Dermis microvascular lymphatic vessel endothelial cell (primary cell): ENCODE results near the gene RYR2. TPM values are rescaled to one million over a fixed set of nuclear protein-coding genes. Genes with fewer than 3 reads are reported as not detected.

Experiments
- DNase-seq, 2 donors: peaks; one replicate each; pipeline versions ENCODE4 v3.0.0 to v3.0.0-alpha.2; 2010; ENCODE audit warnings: low read depth in 2 of 2
- total RNA-seq: library from RNA; depleted of rRNA; stranded (reverse); fragments of >200 nt; gene quantifications from 2 replicates; pipeline ENCODE4 v1.2.1, GENCODE V29; 2014

RYR2 gene
- total RNA-seq, 1 donor from 2014 or later: 0.26 TPM

DNA sequence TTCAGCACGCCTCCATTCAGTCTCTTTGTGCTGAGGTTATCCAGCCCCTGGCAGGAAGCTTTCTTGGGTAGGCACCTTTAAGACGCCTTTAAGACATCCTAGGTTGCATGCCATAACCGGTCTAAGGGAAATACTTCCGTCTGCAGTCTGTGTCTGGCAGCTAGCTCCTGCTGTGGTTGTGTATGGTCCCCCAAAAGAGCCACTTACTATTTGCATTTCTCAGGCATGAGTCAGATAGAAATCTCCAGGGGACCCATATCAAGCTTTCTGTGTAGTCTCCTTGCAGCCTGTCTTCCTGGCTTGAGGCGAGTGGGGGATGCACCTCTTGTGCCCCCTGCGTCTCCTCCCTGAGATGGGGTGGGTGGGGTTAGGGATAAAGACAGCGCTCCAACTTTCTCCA, 10.0 kb upstream of the RYR2 start:
- DNase-seq: no peak

DNA sequence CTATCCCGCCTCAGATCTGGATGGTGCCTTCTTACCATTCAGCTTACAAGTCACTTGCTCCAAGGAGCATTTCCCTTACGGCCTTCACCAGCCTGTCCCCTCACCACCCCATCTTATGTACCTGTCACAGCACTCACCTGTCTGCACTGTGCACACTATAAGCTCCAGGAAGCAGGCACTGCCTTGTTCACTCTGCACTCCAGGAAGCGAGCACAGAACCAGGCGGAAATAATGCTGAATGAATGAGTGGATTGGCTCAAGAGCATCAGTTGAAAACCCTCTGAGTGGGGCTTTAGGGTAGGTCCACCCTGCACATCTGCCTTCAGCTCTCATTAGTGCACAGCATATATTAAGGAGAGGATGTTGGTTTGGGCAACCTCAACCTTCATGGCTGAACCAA, 8.9 kb upstream of the RYR2 start:
- no peak for DNase-seq

DNA sequence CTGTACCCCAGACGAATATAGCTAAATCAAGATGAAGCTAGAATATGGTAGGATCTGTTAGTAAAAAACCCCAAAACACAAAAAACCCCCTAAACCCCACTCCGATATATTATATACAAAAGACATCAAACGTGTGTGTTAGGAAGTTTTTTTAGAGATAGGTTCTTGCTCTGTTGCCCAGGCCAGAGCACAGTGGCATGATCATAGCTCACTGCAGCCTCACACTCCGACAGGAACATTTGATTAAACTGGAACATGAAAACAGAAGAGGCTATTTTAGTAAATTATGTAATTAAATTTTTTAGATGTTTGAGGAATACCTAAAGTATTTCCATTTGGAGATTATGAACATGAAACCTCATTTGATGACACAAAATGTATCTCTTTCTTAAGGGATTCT, 8.2 kb upstream of the RYR2 start:
- DNase-seq: no peak

DNA sequence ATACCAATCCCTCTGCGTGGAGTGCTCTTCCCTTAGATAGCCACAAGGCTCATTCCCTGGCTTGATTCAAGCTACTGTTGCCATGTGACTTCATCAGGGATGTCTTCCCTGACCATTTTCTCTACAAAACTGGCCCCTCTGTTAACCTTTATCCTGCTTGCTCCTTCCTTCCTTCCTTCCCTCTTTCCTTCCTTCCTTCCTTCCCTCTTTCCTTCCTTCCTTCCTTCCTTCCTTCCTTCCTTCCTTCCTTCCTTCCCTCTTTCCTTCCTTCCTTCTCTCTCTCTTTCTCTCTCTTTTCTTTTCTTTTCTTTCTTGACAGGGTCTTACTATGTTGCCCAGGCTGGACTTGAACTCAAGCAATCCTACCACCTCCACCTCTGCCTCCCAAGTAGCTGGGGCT, 6.2 kb upstream of the RYR2 start:
- DNase-seq: no peak

DNA sequence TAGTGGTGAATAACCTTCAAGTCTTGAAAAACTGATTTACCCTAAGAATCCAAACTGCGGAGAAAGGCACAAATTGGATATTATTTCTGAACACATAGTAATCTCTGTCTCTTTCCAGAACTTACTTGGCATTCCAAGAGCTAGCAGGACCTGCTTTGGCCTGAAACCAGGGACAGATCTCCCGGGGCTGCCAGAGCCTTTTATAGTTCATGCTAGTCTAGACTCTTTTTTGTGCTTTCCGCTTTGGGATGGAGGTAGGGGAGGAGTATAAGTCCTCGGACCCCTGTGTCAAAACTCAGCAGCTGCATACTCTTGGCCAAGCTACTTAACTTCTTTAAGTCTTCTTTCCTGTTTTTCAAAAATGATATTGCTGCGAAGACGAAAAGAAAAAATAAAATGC, 3.8 kb upstream of the RYR2 start:
- DNase-seq: no peak

DNA sequence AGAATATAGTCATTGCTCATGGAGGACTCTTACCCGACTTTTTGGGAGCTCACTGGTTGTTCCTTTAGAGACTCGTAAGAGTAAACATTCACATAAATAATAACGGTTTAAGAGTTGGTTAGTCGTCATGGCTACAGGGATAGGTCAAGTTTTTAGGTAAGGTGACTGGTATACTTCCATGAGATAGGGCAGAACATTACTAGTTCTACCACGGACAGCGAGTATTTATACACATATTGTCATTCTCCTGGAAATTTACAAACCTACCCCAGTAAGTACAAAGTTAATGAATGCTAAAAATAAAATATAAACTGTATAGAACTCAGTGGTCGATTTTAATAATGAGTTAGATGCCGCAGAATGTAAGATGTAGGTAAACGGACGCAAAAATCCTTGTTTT, 1.2 kb upstream of the RYR2 start:
- no peak for DNase-seq

DNA sequence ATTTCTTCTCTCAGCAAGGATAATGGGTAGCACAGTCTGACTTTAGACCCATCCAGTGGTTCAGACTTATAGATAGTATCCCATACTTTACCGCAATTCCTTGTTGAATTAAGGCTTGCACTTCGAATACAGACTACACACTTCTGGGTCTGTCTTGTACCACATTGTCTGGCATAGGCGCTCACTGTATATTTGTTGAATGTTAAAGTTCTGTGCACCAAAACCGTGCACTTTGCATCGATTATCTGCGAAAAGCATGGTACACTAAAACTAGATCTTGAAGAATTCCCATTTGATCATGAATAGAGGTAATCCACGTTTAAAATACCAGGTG, 556 bp upstream of the RYR2 start:
- no peak for DNase-seq

DNA sequence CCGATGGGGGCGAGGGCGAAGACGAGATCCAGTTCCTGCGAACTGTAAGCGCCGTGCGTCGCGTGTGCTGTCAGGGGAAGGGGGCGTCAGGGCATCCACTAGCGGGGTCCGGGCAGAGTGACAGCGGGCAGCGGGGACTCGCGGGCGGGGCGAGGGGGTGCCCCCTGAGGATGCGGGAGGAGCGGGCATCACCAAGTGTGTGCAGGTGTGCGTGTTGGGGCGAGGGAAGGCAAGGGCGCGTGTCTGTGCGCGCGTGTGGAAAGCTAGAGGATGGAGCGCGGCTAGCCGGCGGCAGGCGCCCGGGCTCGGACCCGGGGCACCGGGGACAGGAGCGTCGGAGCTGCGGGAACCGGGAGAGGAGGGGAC, 525 bp downstream of the RYR2 start:
- no peak for DNase-seq

DNA sequence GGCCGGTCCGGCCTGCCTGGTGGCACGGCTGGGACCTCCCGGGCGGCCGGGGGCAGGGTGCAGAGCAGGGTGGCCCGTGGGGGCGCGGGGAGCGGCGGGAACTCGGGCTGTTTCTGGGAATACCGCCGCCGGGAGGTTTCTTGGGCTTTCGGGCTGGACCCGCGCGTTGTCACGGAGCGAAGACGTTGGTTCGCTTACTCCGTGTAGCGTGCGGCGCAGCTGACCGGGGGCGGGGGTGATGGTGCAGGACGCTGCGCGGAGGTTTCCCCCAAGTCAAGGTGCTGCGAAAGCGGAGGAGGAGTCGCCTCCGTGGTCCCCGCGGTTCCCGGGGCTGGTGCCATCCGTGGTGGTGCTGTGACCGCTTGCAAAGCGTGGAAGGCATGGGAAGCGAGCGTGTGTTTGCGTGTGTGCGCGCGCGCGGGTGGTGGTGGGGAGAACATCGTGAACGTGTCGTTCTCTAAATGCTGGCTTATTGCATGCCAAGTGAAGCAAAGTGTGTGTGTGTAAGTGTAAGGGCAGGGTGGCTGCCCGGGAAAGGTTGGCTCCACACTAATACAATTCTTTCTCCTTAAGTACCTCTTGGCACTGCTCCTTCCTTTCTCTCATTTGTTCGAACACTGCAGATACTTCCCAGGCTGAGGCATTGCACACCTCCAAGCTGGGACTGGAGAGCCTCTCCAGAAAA, 1.1 kb downstream of the RYR2 start:
- no peak for DNase-seq

DNA sequence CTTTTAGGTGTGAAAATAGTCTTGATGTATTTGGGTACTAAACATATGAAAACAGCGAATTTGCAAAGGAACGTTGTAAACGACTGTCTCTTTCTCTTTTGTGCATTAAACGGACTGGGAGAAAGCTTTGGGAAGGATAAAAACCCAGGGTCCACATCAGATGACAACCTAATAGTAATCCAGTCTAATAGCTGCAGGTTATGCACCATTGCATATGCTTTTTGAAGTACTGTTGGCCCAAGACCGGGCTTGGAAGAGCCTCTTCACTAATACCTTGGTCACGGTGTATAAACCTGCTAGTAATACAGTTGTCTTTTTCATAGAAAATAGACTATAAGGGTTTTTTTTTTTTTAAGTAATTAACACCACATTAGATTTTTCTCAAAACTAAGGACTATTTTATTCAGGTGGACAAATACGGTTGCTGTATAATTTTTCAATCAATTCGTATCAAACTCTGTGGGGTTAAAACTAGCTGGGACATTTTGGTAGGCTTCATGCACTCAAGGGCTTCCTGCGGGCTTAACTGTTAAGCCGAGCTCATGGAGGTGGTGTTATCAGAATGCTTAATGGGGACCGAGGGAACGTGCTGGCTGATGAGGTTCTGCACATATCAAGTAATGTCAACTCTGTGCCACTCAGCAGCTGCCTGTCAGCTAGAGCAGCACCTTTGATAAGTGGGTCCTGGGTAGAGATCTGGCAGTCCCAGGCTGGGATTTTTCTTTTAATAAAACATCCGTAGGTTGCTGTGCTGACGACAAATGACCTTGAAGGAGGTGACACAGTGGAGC, 2.1 kb downstream of the RYR2 start:
- DNase-seq: no peak

DNA sequence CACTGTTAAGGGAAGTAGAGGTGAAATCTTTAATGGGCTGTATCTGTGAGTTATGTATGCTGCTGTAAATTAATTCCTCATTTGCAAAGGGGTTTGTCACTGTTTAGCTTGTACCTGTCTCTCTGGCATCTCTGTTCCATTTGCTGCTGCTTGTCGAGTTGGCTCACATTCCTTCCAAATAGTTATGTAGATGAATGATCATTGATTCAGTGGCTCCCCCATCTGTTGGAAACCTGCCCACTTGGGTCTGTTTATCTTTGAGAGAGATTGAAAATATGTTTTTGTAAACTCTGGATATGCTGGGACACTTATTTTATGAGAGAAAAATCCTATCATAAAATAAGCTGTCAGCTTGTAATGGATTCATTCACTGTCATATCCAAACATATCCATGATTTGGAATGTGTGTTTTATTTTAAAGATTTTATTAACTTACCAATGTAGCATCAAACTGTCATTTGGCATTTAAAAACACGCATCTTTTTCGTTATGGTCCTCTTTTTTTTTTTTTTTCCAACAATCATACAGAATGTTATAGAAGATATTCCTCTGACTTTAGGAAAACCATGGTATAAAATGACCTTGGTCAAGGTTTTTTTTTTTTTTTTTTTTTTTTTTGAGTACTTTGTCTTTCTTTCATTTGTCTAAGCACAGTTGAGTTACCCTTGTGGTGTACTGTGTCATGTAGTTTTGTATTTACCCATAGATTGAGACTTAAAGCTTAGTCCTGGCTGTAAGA, 3.5 kb downstream of the RYR2 start:
- DNase-seq: no peak

DNA sequence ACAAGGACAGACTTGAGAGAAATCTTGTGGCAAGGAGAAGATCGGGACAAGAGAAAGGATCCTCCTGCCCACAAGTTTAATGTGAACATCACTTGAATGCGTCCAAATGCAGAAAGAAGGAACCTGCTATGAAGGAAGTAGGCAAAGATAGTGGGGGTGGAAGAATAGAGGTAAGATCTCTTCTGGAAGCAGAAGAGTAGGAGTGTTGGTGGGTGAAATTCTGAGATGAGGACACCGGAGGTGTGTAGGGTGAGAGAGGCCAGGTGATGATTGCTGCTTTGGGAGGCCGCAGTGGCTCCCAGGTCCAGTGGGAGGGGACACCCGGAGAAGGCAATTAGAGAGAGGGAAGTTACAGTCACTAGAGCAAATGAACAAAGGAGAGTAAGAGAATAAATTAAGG, 6.8 kb downstream of the RYR2 start:
- DNase-seq: no peak

DNA sequence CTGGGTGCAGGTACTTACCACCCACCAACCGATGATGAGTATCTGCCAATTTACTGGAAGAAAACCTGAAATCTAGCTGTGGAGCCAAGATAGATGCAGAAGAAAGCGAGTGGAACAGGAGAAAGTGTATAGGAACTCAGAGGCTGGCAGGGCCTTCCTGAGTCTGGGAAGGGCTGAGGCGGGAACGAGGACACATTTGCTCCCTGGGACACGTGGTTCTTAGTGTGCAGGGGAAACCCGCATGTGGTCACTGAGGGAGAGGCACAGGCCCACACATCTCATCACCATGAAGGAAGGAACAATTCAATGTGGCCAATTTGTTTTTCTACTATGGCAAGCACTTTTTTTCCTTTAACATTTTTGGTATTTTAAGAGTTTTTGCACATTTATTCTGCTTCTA, 8.2 kb downstream of the RYR2 start:
- DNase-seq: no peak

DNA sequence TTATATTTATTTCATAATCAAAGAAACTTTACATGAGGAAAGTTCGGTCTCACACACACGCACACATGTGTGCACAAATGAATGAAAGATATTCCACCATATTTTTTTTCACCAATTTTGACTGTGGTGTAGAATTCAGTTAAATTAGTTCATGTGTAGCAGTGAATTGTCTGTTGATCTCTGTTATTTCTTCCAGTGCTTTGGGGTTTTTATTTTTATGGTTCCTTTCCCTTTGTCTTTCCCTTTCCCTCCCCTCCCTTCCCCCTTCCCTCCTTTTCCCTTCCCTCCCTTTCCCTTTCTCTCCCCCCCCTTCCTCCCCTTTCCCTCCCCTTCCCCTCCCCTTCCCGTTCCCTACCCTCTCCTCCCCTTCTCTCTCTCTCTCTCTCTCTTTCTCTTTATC, 8.9 kb downstream of the RYR2 start:
- DNase-seq: no peak

DNA sequence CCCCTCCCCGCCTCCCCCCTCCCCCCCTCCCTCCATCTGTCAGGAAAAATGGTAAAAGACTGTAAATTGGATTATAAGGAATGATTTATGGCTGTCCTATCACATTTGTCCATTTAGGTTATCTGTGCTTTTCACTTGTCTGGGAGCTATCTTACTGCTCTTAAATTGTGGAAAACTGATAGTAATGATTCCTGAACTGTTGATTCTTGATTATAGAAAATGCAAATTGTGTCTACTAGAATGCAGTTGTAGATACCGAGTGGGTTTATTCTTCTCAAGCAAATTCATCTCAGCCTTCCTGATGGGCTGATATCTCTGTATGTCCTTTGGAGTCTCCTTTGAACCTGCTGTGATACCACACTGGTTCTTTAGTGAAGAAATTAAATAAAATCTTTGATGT, 12.3 kb downstream of the RYR2 start:
- DNase-seq: no peak

DNA sequence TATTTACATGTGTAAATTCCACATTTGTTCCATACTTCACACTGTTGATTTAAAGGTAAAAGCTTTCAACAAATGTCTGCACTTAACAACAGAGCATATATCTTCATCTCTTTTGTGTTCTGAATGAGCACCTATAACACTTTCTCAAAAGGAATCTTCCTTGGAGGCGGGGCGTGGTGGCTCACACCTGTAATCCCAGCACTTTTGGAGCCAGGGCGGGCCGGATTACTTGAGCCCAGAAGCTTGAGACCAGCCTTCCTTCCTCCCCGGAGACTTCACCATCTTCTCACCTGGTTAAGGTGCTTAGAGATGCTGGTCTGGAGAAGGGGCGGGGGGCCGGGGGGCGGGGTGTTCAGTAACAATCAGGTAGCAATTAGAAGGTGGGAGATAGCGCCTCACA, 16.5 kb downstream of the RYR2 start:
- DNase-seq: no peak

DNA sequence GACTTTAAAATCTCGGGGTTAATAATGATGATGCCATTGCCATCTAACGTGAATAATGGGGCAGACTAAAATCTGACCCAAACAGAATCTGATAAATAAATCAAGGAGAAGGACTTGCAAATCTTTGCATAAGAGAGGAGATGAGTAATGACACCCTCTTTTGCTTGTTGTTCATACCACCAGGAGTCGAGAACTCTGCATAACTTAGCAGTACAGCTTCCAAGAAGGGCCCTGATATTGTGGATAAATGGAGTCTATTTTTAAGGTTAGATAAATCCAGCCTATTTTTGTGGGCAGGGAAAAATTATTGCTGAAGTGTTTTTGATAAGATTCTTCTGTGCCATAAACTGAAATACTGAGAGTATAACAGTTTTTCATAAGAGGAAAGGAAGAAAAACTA, 17.3 kb downstream of the RYR2 start:
- no peak for DNase-seq

DNA sequence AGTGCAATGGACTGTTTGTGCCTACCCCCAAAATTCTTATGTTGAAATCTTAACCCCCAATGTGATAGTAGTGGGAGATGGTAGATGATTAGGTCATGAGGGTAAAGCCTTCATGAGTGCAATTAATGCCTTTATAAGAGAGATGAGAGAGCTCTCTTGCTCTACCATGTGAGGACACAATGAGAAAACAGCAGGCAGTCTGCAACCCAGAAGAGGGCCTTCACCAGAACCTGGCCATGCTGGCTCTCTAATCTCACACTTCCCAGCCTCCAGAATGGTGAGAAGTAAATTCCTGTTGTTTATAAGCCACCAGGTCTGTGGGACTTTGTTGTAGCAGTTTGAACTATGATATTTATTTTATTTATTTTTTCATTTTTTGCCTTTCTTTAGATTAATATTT, 21.0 kb downstream of the RYR2 start:
- no peak for DNase-seq

DNA sequence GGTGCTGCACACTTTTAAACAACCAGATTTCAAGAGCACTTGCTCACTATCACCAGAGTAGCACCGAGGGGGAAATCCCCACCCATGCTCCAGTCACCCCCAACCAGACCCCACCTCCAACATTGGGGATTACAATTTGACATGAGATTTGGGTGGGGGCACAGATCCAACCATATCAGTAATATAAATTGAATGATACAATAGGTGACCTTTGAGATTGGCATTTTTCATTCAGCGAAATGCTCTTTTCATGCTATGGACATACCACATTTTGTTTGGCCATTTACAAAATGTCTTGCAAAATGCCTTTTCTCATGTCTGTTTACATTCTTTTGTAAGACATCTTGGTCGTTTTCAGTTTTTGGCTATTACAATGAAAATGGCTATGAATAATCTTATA, 23.9 kb downstream of the RYR2 start:
- DNase-seq: no peak

DNA sequence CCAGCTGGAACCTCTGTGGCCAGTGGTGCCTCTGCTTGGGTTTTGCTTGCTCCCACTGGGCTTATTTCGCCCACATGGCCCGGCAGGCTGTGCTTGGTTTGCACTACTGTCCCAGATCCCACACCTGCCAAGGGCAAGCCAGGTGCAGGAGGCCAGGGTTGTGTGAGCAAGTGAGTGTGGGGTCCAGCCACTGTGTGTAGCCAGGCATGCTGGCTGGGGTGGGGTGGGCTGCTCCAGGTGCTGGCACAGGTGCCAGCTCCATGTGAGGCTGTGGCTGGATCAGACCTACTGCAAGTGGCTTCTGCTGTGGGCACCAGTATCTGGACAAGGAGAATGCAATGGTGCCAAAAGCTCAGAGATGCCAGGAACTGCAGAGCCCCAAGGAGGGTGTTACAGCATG, 28.5 kb downstream of the RYR2 start:
- DNase-seq: no peak

DNA sequence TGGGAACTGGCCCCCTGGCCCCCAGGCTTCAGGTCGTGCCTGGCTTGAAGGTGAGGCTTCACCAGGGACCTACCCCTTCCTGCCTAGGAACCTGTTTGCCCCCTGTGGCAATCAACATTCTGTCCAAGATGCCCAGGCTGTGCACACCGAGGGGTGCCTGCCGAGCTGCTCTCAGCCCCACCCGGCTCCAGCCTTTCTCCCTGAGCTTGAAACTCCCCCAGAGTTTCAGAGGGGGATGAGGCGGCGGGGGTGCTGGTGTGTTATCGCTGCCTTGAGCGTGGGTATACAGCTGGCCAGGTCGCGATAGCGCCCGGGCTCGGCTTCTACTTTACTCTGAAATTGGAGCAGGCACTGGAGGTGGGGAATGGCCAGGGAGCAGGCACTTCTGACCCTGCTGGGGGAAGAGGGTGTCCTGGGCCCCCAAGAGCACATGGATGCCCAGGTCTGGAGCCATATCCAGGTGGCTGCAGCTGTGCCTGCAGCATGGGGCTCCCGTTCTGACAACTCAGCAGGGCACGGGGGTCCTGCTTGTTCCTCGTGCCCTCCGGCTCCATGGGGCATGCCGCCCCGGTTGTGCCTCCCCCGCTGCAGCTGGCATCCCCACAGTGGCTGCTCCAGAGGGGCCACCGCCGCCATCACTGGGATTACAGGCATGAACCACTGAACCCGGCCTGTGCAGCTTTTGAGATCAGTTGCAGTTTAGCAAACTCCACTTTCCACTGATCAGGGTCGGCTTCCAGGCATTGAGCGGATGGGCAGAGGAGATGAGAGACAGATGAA, 29.8 kb downstream of the RYR2 start:
- DNase-seq: no peak
